Raji (cell line): ENCODE measurements around the gene FABP1.

Source experiments
- POLR2A ChIP-seq: IDR thresholded peaks from 2 replicates; pipeline ENCODE4 v1.6.1; 2011; ENCODE audit warnings: low read depth, low read length, control low read depth; ENCODE audit not compliant: insufficient read depth

Gene FABP1

DNA sequence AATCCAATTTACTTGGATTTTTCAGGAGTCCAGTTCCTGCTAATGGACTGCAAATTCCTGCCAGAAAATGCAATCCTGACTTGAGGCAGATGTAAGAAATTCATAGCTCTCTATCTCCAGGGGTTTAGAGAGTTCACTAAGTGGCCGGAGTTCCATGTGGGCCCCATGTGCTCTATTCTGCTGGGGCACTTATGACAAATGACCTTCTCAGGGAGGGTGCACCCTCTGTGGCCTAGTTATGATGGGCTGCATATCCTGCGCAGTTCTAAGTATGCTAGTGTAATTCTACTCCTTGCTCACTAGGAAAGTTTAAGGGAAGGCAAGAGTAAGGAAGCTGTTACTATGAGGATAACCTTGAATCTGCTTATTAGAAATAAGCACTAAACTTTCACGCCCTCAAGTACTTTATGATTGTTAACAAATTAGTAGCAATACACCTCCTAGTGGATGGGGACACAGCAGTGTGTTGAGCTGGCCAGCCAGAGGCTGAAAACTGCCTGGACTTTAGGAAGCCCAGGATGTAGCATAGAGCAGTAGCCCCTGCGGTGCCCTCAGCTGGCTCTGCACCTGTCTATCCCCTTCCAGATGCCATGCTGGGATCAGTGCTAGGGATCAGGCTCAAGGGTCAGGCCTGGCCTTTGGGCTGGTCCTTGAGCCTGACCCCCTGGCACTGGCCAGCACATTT lies 45.8 kb downstream of the FABP1 start:
- TF ChIP-seq POLR2A, result no peak

DNA sequence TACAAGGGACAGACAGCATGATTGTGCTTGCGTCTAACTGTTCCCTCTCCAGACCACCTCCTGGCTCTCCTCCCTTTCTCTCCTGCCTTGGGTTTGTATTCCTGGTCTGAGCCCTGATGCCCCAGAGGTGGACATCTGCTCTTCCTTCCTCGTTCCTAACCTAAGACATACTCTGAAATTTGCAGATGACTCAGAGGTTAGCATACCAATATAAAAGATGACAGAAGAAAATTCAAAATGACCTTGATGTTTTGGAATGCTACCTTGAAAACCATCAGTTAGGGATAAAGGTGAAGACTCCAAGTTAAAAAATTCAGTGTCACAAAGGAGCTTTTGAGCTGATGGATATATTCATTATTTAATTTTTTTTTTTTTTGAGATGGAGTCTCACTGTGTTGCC lies 47.3 kb downstream of the FABP1 start:
- no peak for TF ChIP-seq POLR2A

DNA sequence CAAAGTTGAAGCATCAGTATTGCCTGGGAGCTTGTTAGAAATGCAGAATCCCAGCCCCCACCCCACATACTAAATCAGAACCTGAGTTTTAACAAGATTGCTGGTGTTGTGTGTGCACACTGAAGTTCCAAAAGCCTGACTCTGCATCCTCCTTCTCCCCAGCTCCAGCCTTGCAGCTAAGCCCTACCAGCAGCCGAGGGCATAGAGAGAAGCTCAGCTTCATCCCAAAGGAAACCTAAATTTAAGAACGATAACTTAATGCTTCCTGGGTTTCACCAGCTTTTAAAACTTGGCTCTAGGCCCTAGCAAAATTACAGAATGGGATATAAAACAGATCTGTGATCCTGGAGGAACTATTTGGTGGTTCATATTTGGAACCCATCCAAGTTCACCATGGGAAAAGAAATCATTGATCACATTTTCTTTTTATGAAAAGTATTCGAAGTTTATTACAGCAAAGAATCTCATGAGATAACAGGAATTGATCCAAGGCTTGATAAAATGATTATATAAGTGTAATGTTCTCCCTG lies 49.2 kb downstream of the FABP1 start:
- TF ChIP-seq POLR2A, result no peak

DNA sequence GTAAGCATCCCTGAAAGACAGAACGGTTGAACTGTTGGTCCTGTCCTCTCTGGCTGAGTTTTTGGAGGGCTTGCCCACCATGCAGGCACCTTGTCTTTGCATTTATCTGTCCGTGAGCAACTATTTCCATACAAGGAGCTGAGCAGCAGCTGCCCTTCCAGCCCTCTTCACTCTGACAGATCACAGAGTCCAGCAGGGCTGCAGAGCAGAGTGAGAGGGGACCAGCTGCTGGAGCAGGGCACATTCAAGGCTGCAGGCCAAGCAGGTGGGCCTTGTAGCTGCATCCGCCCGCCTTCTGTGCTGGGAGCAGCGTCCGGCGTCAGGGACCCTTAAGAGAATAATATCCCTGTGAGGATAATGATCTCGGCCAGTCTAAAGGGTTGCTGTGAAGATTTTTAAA lies 50.8 kb downstream of the FABP1 start:
- TF ChIP-seq POLR2A, result no peak

DNA sequence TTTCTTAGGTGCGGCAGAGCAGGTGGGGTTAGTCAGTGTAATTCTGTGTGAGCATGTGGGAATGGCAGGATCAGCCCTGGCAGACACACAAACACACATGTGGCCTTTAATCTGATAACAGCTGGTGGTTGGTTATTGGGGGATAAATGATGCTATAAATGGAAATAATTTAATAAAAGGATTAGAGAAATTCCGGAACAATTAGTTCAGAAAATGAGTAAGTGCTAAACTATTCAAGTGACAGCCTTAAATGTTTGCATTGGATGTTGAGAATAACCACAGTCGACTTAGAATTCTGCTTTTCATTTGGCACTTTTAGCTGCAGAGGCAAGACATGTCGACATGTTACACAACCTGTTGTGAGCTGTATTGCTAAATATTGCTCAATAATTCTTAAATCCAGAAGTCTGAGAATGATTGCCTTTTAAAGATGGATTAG lies 53.0 kb downstream of the FABP1 start:
- no peak for TF ChIP-seq POLR2A

DNA sequence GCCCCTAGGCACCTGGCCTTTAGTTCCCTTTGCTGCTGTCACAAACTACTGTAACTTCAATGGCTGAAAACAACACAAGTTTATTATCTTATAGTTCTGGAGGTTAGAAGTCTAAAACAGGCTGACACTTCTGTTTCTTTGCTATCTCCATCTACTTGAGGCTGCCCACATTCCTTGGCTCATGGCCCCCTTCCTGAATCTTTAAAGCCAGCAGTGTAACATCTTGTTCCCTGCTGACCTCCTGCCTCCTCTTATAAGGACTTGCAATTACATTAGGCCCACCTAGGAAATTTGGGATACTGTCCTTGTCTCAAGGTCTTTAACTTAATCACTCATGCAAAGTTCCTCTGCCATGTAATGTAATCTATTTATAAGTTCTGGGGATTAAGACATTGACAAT lies 53.7 kb downstream of the FABP1 start:
- TF ChIP-seq POLR2A, result no peak
